ENCODE measurements around the gene FNIP1.

DNA sequence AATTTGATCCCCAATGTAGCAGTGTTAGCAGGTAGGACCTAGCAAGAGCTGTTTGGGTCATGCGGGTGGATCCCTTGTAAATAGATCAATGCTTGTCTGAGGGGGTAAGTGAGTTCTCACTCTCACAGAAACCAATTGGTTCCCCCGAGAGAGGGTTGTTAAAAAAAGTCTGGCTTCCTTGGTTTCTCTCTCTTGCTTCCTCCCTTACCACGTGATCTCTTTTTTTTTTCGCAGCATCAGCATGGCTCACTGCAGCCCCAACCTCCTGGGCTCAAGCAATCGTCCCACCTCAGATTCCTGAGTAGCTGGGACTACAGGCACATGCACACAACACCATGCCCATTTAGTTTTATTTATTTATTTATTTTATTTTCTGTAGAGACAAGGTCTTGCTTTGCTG, 188.2 kb downstream of the FNIP1 start:
- TF ChIP-seq, protein P1, sequence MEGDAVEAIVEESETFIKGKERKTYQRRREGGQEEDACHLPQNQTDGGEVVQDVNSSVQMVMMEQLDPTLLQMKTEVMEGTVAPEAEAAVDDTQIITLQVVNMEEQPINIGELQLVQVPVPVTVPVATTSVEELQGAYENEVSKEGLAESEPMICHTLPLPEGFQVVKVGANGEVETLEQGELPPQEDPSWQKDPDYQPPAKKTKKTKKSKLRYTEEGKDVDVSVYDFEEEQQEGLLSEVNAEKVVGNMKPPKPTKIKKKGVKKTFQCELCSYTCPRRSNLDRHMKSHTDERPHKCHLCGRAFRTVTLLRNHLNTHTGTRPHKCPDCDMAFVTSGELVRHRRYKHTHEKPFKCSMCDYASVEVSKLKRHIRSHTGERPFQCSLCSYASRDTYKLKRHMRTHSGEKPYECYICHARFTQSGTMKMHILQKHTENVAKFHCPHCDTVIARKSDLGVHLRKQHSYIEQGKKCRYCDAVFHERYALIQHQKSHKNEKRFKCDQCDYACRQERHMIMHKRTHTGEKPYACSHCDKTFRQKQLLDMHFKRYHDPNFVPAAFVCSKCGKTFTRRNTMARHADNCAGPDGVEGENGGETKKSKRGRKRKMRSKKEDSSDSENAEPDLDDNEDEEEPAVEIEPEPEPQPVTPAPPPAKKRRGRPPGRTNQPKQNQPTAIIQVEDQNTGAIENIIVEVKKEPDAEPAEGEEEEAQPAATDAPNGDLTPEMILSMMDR (IDR thresholded peaks at IDR 0.05; ENCODE audit: low read length): no peak
- no peak for TF ChIP-seq EZH2 (optimal IDR thresholded peaks at IDR 0.05; ENCODE audit: low read depth, low read length)
- TF ChIP-seq EZH2phosphoT487 (IDR thresholded peaks at IDR 0.05; ENCODE audit: low read length): no peak
